Thyroid gland (tissue), 4 donors: ENCODE results near the gene USP9X. TPM values are rescaled to one million over a fixed set of nuclear protein-coding genes. Genes with fewer than 3 reads are reported as not detected.

Source experiments
- DNase-seq, 2 donors: peaks; one replicate each; pipeline ENCODE4 v3.0.0-alpha.2; 2019
- H3K27ac ChIP-seq, 3 donors: fragments of 200-600 bp; sonication (generic); 1 replicate in 2 of 3; 2 replicates in 1 of 3; pipeline ENCODE4 v1.5.1; 2016 to 2019; ENCODE audit warnings: mild to moderate bottlenecking in 1 of 3, moderate library complexity in 1 of 3
- H3K27me3 ChIP-seq: fragments of 200-600 bp; sonication (generic); one replicate; pipeline ENCODE4 v1.5.1; 2019
- H3K36me3 ChIP-seq, 2 donors: fragments of 200-600 bp; sonication (generic); one replicate each; pipeline ENCODE4 v1.5.1; 2016 to 2019
- H3K4me1 ChIP-seq, 2 donors: fragments of 200-600 bp; sonication (generic); one replicate each; pipeline ENCODE4 v1.5.1; 2017 to 2019
- H3K4me3 ChIP-seq, 3 donors: fragments of 200-600 bp; sonication (generic); replicated peaks in 1 of 3; 1 replicate in 2 of 3; 2 replicates in 1 of 3; pipeline ENCODE4 v1.5.1; 2016; ENCODE audit warnings: mild to moderate bottlenecking in 1 of 3
- H3K9me3 ChIP-seq: fragments of 200-600 bp; sonication (generic); one replicate; pipeline ENCODE4 v1.5.1; 2017
- CTCF ChIP-seq, 6 experiments: fragments of 200-600 bp in 3 of 6; fragments of 450-650 bp in 3 of 6; sonication (generic) in 3 of 6; IDR thresholded peaks; one replicate each; pipeline ENCODE4 v1.5.1; 2016 to 2019; ENCODE audit warnings: antibody characterized with exemption in 6 of 6, mild to moderate bottlenecking in 2 of 6, inconsistent platforms in 1 of 6, moderate library complexity in 1 of 6
- POLR2A ChIP-seq, 2 donors: fragments of 450-650 bp; IDR thresholded peaks; one replicate each; pipeline ENCODE4 v1.6.1; 2017; ENCODE audit warnings: antibody characterized with exemption in 2 of 2, mild to moderate bottlenecking in 2 of 2, moderate library complexity in 1 of 2
- WGBS, 2 donors: methylation state at CpG; one replicate each; pipeline ENCODE4 v1.1.5; 2017; 5-methylcytosine and 5-hydroxymethylcytosine counted together
- intact Hi-C: fragments of 100-400 bp; cut with DNase I; formaldehyde crosslinking; loops from one replicate; pipeline ENCODE4 v1.15.1; 2023
- total RNA-seq, 4 donors: library from RNA; depleted of rRNA; stranded (reverse); fragments of >200 nt; gene quantifications; one replicate each; pipeline ENCODE4 v1.2.3, GENCODE V29; 2016

Gene USP9X
- total RNA-seq, 4 donors from 2014 or later: 101 to 138 (median 106) TPM

- H3K4me3 ChIP-seq: no peak overlapping the region
- TF ChIP-seq CTCF (IDR thresholded peaks at IDR 0.05): no peak
- no peak for TF ChIP-seq POLR2A (IDR thresholded peaks at IDR 0.05)
- no peaks in the 10 kb centered on the region for H3K27me3 ChIP-seq
- H3K9me3 ChIP-seq: no peaks in the 10 kb centered on the region
- DNase-seq: no peak
- peaks cover 12 to 18% of the 10 kb centered on the region in 2 donors for H3K36me3 ChIP-seq
- H3K27ac ChIP-seq: no peak overlapping the region
- peaks cover 0 to 4% of the 10 kb centered on the region in 2 donors for H3K4me1 ChIP-seq
- WGBS, 2 donors: 93 to 94% methylated on average over 2 of the region's 2 CpGs
- intact Hi-C loops: no loop called here
Measured at GRCh38 chrX:41153957-41154356, 68.7 kb downstream of the USP9X start.

GRCh38 chrX:41164449-41164848 is 79.2 kb downstream of the USP9X start:
- TF ChIP-seq CTCF (IDR thresholded peaks at IDR 0.05): no peak
- no peak for TF ChIP-seq POLR2A (IDR thresholded peaks at IDR 0.05)
- DNase-seq: peak in 1 of 2 donors; percentile 11
- Histone ChIP-seq H3K4me3 (no peak overlapping the region), H3K27me3 (no peaks in the 10 kb centered on the region), H3K9me3 (no peaks in the 10 kb centered on the region), H3K27ac (no peak overlapping the region), H3K4me1 (no peaks in the 10 kb centered on the region), H3K36me3 (peaks cover under 1 to 11% of the 10 kb centered on the region in 2 donors)
- intact Hi-C loops: no loop called here
- 75 to 76% methylated on average over 4 of the region's 4 CpGs for WGBS, 2 donors

GRCh38 chrX:41167888-41168287 is 82.6 kb downstream of the USP9X start:
- TF ChIP-seq CTCF (IDR thresholded peaks at IDR 0.05): no peak
- TF ChIP-seq POLR2A (IDR thresholded peaks at IDR 0.05): no peak
- H3K27ac ChIP-seq: no peak overlapping the region
- no peaks in the 10 kb centered on the region for H3K9me3 ChIP-seq
- DNase-seq: no peak
- peaks cover 31 to 35% of the 10 kb centered on the region in 2 donors for H3K36me3 ChIP-seq
- no peak overlapping the region for H3K4me3 ChIP-seq
- no peaks in the 10 kb centered on the region for H3K4me1 ChIP-seq
- WGBS, 2 donors: 73 to 75% methylated on average over 4 of the region's 4 CpGs
- intact Hi-C loops: no loop called here
- H3K27me3 ChIP-seq: no peaks in the 10 kb centered on the region

GRCh38 chrX:41176263-41176662 is 91.0 kb downstream of the USP9X start:
- H3K36me3 ChIP-seq: peaks cover 14 to 19% of the 10 kb centered on the region in 2 donors
- no peak for TF ChIP-seq CTCF (IDR thresholded peaks at IDR 0.05)
- no peak for TF ChIP-seq POLR2A (IDR thresholded peaks at IDR 0.05)
- intact Hi-C loops: loop anchor here (5.0 kb wide), 1 partner anchor 76 kb away; no protein-coding TSS in a partner anchor
- H3K27me3 ChIP-seq: no peaks in the 10 kb centered on the region
- H3K27ac ChIP-seq: no peak overlapping the region
- no peak for DNase-seq
- no peaks in the 10 kb centered on the region for H3K9me3 ChIP-seq
- no peak overlapping the region for H3K4me3 ChIP-seq
- H3K4me1 ChIP-seq: no peaks in the 10 kb centered on the region

- TF ChIP-seq CTCF (IDR thresholded peaks at IDR 0.05) (no peak), POLR2A (IDR thresholded peaks at IDR 0.05) (no peak)
- Histone ChIP-seq H3K27ac (no peak overlapping the region), H3K27me3 (no peaks in the 10 kb centered on the region), H3K36me3 (peaks cover 5 to 13% of the 10 kb centered on the region in 2 donors), H3K4me3 (no peak overlapping the region), H3K4me1 (no peaks in the 10 kb centered on the region), H3K9me3 (no peaks in the 10 kb centered on the region)
- WGBS, 2 donors: 99% methylated on average over 3 of the region's 3 CpGs
- intact Hi-C loops: loop anchor here (5.0 kb wide), 1 partner anchor 75 kb away; no protein-coding TSS in a partner anchor
- no peak for DNase-seq
Measured at GRCh38 chrX:41177297-41177696, 92.1 kb downstream of the USP9X start.
